ENCODE measurements around the gene PPFIA2.

The PPFIA2 gene

GRCh38 chr12:81347404-81347803 lies 411.7 kb downstream of the PPFIA2 start:
- no peak for DNase-seq (ENCODE audit: low read depth in 2 of 2)

GRCh38 chr12:81340910-81341309 lies 418.2 kb downstream of the PPFIA2 start:
- DNase-seq (ENCODE audit: low read depth in 2 of 2), result no peak

- DNase-seq (ENCODE audit: low read depth in 2 of 2), result no peak
Observed at GRCh38 chr12:81339071-81339470, 420.1 kb downstream of the PPFIA2 start.

- DNase-seq (ENCODE audit: low read depth in 2 of 2), result no peak
Observed at GRCh38 chr12:81337886-81338285, 421.3 kb downstream of the PPFIA2 start.

- DNase-seq (ENCODE audit: low read depth in 2 of 2), result no peak
Observed at GRCh38 chr12:81333812-81334211, 425.3 kb downstream of the PPFIA2 start.

- no peak for DNase-seq (ENCODE audit: low read depth in 2 of 2)
Observed at GRCh38 chr12:81332054-81332453, 427.1 kb downstream of the PPFIA2 start.

- no peak for DNase-seq (ENCODE audit: low read depth in 2 of 2)
Observed at GRCh38 chr12:81330480-81330879, 428.7 kb downstream of the PPFIA2 start.

GRCh38 chr12:81329085-81329484 lies 430.1 kb downstream of the PPFIA2 start:
- DNase-seq (ENCODE audit: low read depth in 2 of 2), result no peak

- DNase-seq (ENCODE audit: low read depth in 2 of 2), result no peak
Observed at GRCh38 chr12:81327425-81327824, 431.7 kb downstream of the PPFIA2 start.

- DNase-seq (ENCODE audit: low read depth in 2 of 2), result no peak
Observed at GRCh38 chr12:81325086-81325485, 434.1 kb downstream of the PPFIA2 start.

GRCh38 chr12:81314903-81315531 lies 444.1 kb downstream of the PPFIA2 start:
- no peak for DNase-seq (ENCODE audit: low read depth in 2 of 2)

GRCh38 chr12:81303935-81304334 lies 455.2 kb downstream of the PPFIA2 start:
- DNase-seq (ENCODE audit: low read depth in 2 of 2), result no peak

GRCh38 chr12:81300454-81300853 lies 458.7 kb downstream of the PPFIA2 start:
- no peak for DNase-seq (ENCODE audit: low read depth in 2 of 2)

- DNase-seq (ENCODE audit: low read depth in 2 of 2), result no peak
Observed at GRCh38 chr12:81297601-81298000, 461.5 kb downstream of the PPFIA2 start.

- no peak for DNase-seq (ENCODE audit: low read depth in 2 of 2)
Observed at GRCh38 chr12:81296556-81297305, 462.4 kb downstream of the PPFIA2 start.

- DNase-seq (ENCODE audit: low read depth in 2 of 2), result no peak
Observed at GRCh38 chr12:81295251-81295650, 463.9 kb downstream of the PPFIA2 start.

- no peak for DNase-seq (ENCODE audit: low read depth in 2 of 2)
Observed at GRCh38 chr12:81294325-81295190, 464.6 kb downstream of the PPFIA2 start.

GRCh38 chr12:81288651-81289050 lies 470.5 kb downstream of the PPFIA2 start:
- no peak for DNase-seq (ENCODE audit: low read depth in 2 of 2)

GRCh38 chr12:81284137-81284536 lies 475.0 kb downstream of the PPFIA2 start:
- DNase-seq (ENCODE audit: low read depth in 2 of 2), result no peak

- no peak for DNase-seq (ENCODE audit: low read depth in 2 of 2)
Observed at GRCh38 chr12:81274637-81275529, 484.3 kb downstream of the PPFIA2 start.

GRCh38 chr12:81270385-81270784 lies 488.8 kb downstream of the PPFIA2 start:
- DNase-seq (ENCODE audit: low read depth in 2 of 2), result no peak

GRCh38 chr12:81263072-81263471 lies 496.1 kb downstream of the PPFIA2 start:
- no peak for DNase-seq (ENCODE audit: low read depth in 2 of 2)

Data from stimulated activated CD4-positive, alpha-beta T cell treated with anti-CD3 and anti-CD28 coated beads, Interleukin-1b, Interleukin-23, amount 100 ng/mL, for 4 hours (primary cell).